Dermis microvascular lymphatic vessel endothelial cell (primary cell): ENCODE results near the gene SAMD4A. TPM values are rescaled to one million over a fixed set of nuclear protein-coding genes. Genes with fewer than 3 reads are reported as not detected.
"Not testable (repeated sequence)": the region's sequence is repeated elsewhere in the genome, so short reads cannot be mapped to it uniquely, and the experiment has no call there.

ENCODE experiments used
- DNase-seq, 2 donors: peaks; one replicate each; pipeline versions ENCODE4 v3.0.0 to v3.0.0-alpha.2; 2010; ENCODE audit warnings: low read depth in 2 of 2
- total RNA-seq: library from RNA; depleted of rRNA; stranded (reverse); fragments of >200 nt; gene quantifications from 2 replicates; pipeline ENCODE4 v1.2.1, GENCODE V29; 2014

The SAMD4A gene
- total RNA-seq, 1 donor from 2014 or later, result 20.8 TPM

DNA sequence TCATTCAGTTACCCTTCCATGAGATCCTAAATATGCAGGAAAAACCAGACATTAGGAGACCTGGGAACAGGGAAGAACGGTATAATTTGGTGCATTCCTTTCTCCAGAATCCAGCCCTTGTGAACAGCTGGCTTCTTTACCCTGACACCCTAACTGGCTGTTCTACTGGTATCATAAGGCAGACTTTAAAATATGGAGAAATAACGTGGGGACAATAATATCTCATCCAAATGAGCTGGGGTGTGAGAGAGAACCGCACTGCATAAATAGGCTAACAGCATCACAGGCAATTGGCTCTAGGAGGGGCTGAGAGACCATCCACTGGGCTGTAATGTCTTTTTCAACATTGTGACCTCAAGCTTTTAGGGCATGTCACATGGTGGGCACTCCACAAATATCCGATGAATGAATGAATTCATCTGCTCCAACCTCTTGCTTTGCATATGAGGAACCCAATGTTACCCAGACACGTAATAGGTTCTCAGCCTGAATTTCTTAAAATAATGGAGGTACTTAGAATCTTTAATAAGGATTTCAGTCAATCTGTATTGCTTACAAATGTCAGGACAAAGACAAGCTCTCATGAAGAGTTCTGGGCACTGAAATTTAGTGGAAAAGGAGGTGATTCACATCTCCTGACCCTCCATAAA, 157.9 kb downstream of the SAMD4A start:
- DNase-seq, result no peak

DNA sequence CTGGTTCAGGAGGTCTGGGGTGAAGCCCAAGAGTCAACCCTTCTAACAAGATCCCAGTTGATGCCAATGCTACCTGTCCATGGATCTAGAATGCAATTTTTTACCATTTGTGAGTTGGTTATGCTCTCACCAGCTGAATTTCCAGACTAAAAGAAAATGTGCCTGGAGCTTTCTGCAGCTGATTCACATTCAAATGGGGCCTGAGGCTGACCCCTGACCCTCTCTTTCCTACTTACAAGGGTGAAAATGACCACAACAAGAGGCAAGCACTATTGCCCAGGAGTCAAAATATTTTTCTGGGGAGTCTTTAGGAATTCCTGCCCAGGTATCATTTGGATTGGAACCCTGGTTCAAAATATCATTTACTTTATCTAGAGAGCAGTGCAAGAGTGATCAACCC, 159.1 kb downstream of the SAMD4A start:
- no peak for DNase-seq

DNA sequence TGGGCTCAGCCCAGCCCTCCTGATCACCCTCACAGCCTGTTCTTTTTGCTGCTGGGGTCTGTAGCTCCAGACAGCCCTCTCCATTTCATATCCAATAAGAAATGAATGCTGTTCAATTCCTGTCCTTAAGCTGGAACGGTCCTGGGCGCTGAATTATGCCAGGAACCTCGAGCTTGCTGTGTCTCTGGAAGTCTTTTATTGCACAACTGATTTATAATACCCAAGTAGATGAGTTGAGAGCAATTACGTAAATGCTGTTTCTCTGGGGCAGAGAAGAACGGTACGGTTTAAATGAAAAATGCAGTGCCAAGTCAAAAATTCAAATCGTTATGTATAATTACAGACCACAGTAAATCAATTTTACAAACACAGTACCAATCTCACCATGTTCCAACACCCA, 161.0 kb downstream of the SAMD4A start:
- no peak for DNase-seq

GRCh38 chr14:54728700-54729527, 162.0 kb downstream of the SAMD4A start:
- no peak for DNase-seq

- DNase-seq, result no peak
Observed at GRCh38 chr14:54730156-54730961, 163.4 kb downstream of the SAMD4A start.

GRCh38 chr14:54734966-54735365, 168.0 kb downstream of the SAMD4A start:
- DNase-seq, result no peak

DNA sequence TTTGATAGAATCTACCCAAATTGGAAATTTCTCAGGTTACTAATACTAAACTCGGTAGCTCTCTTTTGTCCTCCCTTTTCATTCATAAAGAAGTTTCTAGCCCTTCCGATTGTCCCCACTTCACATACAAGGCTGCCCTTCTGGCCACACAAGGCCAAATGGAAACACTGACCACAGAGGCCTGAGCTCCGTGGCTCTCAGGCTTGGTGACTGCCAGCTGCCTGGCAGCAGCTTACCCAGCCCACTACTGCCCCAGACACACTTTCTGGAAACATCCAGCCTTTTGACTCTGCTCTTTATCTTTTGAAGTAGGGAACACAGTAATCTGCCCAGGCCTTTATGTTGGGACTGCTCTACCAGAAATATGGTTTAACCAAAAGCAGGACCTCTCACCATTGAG, 168.5 kb downstream of the SAMD4A start:
- DNase-seq, result no peak

DNA sequence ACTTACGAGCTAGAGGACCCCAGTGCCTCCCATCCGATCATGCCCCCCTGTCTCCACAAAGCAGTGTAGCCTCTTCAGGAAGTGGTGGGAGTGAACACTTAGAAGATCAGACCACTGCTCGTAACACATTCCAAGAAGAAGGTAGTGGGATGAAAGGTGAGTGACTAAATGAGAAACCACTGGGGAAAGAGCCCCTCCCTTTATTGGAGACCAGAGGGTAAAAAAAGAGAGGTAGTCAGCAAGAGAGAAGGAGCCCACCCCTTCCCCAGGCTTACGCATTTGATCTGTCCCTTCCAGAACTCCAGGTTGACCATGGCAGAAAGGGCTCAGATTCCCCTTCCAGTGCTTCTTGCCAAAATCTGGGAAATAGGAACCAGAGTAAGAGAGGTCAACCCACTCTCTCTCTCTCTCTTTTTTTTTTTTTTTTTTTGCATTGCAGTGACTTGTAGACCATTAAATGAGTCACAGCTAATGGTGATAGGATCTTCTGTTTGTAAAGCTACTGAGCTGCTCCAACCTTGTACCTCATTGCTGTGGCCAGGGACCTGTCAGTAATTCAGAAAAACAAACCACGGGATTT, 170.3 kb downstream of the SAMD4A start:
- peak in 1 of 2 donors; percentile 61 for DNase-seq

DNA sequence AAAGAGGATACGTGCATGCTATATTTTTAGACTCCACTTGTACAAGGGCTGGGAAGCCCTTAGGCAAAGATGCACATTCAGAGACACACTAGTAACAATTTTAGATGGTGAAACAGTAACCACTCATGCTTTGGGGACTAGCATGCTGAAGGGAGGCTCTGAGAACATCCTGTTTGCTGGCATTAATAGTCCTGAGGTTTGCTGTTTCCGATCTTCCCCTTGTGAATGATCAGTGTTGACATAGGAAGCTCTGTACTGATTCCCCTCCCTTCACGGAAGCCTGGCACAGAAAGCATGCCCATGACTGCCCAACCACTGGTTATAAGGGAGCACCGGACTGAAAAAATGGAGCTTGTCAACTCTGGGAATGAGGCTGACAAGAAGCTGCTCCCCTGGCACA, 171.1 kb downstream of the SAMD4A start:
- DNase-seq, result peak in 1 of 2 donors; percentile 61

GRCh38 chr14:54739514-54739913, 172.6 kb downstream of the SAMD4A start:
- DNase-seq, result no peak

DNA sequence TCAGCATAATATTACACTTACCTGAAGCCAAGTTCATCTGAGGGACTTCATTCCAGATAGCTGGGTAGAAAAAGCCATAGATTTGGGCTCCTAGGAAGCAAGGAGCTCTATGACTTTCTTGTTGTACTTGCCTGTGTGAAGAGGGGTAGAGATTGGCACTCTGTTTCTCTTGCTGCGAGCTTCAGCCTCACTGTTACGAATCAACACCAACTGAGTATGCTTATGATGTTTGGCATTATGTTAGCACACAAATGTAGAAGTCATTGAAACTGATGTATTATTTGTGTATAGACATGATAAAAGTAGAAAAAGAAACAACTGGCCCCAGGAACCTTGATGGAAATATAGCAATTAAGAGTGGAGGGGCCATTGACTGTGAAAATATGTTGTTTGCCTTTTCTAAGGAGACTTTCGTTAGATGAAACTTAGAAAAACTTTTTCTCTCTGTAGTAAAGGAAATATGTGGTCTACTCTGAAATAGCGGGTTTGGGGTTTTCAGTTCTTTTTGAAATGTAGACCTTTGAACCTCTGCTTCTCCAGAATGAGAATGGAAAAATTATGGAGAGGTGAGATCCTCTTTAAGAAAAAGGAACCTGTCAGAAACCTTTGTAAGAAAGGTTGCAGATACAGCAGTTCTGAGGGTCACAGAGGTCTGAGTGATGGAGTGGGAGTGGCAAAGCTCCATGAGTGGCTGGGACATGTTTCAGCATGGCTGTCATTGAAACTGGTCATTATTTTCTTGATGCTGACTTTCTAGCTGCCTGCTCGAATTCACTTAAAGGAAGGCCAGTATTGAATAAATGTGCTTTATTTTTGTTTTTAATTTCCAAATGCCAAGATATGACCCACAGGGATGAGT, 175.8 kb downstream of the SAMD4A start:
- no peak for DNase-seq

DNA sequence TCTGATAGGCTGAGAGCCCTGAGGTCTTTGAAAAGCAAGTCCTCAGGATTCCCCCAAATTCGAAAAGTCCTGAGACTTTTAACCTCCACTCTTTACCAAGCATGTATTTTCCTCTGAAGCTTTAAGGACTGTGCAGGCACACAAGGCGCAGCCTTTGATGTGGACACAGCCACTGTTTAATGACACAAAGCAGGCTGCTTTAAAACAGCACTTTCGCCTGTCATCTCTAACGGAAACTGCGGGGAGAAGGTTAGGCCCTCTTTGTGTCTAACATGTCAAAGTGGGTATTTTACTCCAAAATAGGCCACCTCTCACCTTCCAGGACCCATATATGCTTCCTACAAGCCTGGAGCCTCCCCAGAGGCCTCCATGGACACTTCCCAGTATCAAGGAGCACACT, 176.5 kb downstream of the SAMD4A start:
- no peak for DNase-seq

DNA sequence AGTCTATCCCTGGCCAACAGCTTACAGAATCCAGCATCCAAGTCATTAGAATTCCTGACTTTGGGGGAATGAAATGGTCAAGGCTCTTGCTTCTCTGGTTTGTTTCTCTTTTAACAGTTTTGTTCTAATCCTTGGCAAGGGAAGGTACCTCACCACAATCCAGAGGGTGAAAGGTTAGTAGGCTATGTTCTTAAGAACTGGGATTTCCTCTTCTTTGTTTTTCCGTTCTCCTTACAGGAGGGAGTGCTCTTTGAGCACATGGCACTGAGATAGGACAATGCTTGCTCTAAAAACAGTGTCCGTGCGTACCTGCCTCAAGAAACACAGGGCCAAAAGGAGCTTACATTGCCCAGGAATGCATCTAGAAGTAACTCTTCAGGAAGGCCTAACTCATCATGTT, 179.1 kb downstream of the SAMD4A start:
- no peak for DNase-seq

DNA sequence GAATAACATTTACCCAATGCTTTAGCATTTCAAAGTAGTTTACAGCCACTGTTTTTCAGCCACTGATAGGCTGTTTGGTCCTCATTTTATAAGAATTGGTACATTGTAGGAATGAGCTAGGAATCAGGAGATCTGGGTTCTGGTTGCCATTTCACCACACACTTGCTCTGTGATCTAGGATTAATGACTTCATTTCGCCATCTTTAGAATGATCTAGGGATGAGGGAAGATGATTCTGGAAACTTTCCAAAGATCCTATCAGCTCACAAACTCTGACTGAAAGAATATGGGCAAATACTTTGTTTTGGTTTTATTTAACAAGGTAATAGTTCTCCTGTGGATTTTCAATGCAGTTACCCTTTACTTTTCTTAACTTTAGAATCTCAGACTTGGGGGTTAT, 180.7 kb downstream of the SAMD4A start:
- DNase-seq, result no peak

GRCh38 chr14:54749180-54749579, 182.3 kb downstream of the SAMD4A start:
- DNase-seq, result no peak

DNA sequence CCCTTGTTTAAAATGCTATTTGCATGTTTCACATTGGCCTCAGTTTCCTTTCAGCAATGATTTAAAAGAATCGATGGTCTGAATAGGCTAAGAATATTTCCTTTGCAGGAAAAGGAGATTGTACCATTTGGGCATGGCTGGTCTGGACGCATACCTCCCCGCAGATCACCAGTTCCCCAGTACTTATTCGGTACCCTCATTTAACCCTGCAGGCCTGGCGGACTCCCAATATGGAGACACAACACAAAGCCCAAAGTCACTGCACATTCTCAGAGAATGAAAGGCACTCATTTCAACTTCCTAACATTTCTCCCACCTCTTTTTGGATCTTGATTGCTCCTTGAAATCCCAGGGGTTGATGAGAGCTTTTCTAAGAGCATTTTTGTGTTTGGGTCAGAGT, 182.8 kb downstream of the SAMD4A start:
- DNase-seq, result no peak

DNA sequence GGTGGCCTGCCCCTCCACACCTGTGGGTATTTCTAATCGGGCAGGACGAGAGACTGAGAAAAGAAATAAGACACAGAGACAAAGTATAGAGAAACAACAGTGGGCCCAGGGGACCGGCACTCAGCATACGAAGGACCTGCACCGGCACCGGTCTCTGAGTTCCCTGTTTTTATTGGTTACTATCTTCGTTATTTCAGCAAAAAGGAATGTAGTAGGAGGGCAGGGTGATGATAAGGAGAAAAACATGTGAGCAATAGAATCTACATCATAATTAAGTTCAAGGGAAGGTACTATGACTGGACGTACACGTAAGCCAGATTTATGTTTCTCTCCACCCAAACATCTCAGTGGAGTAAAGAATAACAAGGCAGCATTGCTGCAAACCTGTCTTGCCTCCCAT, 185.7 kb downstream of the SAMD4A start:
- DNase-seq, result not testable (repeated sequence)

DNA sequence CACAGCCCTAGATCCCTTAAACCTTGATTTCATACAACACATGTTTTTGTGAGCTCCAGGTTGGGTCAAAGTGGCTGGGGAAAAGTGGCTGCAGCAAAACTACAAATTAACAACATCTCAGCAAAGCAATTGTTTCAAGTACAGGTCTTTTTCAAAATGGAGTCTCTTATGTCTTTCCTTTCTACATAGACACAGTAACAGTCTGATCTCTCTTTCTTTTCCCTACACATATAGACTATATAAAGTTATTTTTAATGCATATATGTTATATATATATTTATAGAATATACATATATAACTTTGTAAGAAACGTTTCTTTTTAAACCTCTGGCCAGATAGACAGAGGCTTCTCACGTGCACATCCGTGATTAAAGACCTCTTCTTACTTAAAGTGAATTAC, 186.5 kb downstream of the SAMD4A start:
- DNase-seq, result not testable (repeated sequence)

DNA sequence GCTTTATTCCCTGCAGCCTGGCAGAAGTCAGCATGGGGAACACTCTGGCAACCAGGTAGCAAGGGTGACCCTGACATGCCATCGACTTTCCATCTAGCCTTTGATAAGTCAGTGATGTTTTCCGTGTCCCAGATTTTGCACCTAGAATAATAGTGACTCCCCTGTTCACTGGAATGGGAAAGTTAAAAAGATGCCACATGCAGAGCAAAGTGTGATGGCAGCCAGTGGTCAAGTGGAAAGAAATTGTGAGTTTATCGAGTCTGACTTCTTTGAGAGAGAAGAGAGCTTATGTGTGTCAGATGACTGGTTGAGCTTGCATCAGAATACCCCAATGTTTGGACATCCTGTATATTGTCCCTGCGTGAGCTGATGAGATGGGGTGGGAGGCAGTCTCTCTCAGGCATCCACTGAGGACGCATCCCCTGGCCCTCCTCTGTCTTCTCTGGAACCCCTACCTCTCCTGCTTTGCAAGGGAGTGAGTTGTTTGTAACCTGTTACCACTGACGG, 187.2 kb downstream of the SAMD4A start:
- DNase-seq, result no peak

- DNase-seq, result no peak
Observed at GRCh38 chr14:54754623-54755386, 187.9 kb downstream of the SAMD4A start.
